ENCODE results near the gene SECTM1.

Gene SECTM1

DNA sequence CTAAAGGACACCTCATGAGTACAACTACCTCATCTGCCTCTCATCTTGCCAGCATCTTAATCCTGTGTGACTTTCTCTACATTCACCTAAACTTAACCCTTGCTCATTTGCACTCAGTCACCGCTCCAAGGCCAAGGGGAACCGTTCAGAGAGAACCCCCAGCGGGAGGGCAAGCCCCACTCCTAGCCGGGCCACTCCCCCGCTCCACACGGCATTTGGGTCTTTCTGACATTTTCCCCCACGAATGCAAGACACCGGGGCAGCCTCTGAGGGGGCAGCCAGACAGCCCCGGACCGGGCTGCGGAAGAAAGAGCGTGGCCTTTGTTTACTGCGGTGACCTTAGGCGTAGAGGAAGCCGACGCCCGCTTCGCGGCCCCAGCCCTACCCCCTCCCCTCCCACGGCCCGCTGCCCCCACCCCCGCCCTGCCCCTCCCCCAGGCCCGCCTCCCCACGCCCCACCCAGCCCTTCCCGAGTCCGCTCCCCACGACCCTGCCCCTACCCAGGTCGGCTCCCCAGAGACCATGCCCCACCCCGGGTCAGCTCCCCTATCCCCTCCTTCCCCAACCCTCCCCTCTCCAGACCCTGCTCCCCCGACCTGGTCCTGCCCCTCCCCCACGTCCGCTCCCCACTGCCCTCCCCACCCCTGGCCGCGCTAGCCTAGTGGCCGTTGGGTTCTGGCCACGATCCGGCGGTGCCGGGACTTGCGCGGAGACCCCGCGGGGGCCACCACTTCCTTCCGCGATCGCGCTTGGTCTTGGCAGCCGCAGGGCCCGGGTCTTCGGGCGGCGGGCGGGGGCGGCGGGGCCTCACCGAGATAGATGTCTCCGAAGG lies 60.9 kb downstream of the SECTM1 start:
- Mint-ChIP-seq H3K9me3 (no peaks in the 10 kb centered on the region), H3K36me3 (ENCODE audit: low read depth) (peaks cover 20% of the 10 kb centered on the region), H3K4me1 (ENCODE audit: low read depth) (peaks cover 37% of the 10 kb centered on the region), H3K27me3 (ENCODE audit: low read depth) (no peaks in the 10 kb centered on the region), H3K27ac (peak overlapping the region; percentile 98), H3K4me3 (peak overlapping the region; percentile 97)

DNA sequence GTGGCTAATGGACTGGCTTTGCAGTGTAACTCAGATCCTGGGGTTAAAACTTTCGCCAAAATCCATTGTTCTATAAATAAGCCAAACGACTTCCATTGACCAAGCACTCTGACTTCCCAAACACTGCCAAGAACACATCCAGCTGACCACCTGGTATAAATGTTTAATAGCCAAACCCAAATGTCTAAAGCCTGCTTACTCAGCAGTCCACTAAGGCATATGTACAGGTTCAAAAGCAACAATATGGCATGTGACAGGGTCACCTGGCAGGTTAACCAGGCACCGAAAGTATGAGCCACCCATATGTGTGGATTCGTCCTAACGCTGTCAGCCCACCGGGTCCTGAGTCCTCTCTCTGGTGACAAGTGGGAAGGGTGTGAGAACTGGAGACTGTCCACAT lies 62.2 kb downstream of the SECTM1 start:
- Mint-ChIP-seq H3K36me3 (ENCODE audit: low read depth) (peaks cover 22% of the 10 kb centered on the region), H3K9me3 (no peaks in the 10 kb centered on the region), H3K4me3 (peak overlapping the region; percentile 97)

More for the DNA sequence above, 62.2 kb downstream of the SECTM1 start:
- peaks cover 47% of the 10 kb centered on the region for H3K4me1 Mint-ChIP-seq (ENCODE audit: low read depth)
- H3K27me3 Mint-ChIP-seq (ENCODE audit: low read depth) = no peaks in the 10 kb centered on the region
- no peak overlapping the region for H3K27ac Mint-ChIP-seq

Data from T-helper 1 cell treated with Interleukin-12 subunit alpha and Interleukin-12 subunit beta and Interleukin-4 antibody, amounts not matched to agents 30 μg/mL and 1 μg/mL, for 36 hours (primary cell).